NT2/D1 (cell line): ENCODE measurements around the gene ZNG1E.
"Not testable (repeated sequence)": the region's sequence is repeated elsewhere in the genome, so short reads cannot be mapped to it uniquely, and the experiment has no call there.

Experiments used
- DNase-seq: peaks from one replicate; pipeline ENCODE4 v3.0.0-alpha.2; 2011; ENCODE audit warnings: low read depth, low spot score
- H3K27me3 ChIP-seq: 2 replicates; pipeline ENCODE4 v1.6.0; 2011; ENCODE audit warnings: mild to moderate bottlenecking; ENCODE audit not compliant: insufficient read length, insufficient read depth
- H3K36me3 ChIP-seq: 2 replicates; pipeline ENCODE4 v1.6.1; 2011; ENCODE audit warnings: mild to moderate bottlenecking, low read length, mixed read lengths; ENCODE audit not compliant: insufficient read depth, insufficient read length
- H3K4me1 ChIP-seq: 2 replicates; pipeline ENCODE4 v1.5.1; 2011; ENCODE audit not compliant: insufficient read depth, insufficient read length
- H3K4me3 ChIP-seq: 2 replicates; pipeline ENCODE4 v1.5.1; 2011; ENCODE audit warnings: low read depth; ENCODE audit not compliant: insufficient read length
- H3K9ac ChIP-seq: 2 replicates; pipeline ENCODE4 v1.6.0; 2011; ENCODE audit warnings: low read depth; ENCODE audit not compliant: insufficient read length
- H3K9me3 ChIP-seq: 2 replicates; pipeline ENCODE4 v1.5.1; 2011; ENCODE audit warnings: mild to moderate bottlenecking, low read length; ENCODE audit not compliant: insufficient read depth

The ZNG1E gene

DNA sequence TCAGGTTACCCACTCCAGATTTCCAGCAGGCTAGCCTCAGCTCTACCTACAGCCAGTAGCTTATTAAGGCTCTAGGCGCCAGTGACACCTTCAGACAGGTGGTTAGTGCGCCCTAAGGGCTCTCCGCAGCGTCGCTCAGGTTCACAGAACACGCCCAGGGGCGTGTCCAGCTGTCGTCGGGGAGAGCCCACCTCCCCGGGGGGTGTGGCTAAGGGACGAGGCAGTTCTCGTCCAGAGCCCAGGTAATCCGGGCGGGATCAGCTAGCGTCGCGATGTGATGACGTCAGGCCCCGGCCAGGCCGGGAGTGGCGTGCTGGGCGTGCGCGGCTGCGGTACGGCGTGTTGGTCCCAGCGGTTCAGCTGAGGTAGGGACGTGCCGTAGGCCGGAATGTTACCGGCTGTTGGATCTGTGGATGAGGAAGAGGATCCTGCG is at the start of gene ZNG1E:
Gene ZNG1E (plus strand): TSS at position 340 of the 433 bp plus-strand sequence. CDS start 49 bp downstream, at position 389.
- Histone ChIP-seq H3K4me3 (peak within 1 kb of the TSS; percentile 26), H3K9ac (peak within 1 kb of the TSS; percentile 50)
- H3K36me3 ChIP-seq, H3K9me3 ChIP-seq, H3K4me1 ChIP-seq, H3K27me3 ChIP-seq: not testable (repeated sequence)
- DNase-seq = peak; percentile 15

DNA sequence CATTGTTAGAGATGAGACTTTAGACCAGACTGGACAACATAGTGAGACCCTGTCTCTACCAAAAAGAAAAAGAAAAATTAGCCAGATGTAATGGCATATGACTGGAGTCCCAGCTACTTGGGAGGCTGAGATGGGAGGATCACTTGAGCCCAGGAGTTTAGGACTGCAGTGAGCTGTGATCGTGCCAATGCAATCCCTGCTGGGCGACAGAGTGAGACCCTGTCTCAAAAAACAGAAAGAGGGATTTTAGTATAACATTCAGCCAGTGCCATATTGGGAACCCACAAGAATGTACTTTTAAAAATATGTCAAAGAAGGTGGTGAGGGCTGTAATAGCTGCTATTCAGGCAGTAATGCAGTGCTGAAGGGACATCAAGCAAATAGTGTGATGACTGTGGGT is 2.1 kb upstream of the ZNG1E start:
- H3K36me3 ChIP-seq = not testable (repeated sequence)

DNA sequence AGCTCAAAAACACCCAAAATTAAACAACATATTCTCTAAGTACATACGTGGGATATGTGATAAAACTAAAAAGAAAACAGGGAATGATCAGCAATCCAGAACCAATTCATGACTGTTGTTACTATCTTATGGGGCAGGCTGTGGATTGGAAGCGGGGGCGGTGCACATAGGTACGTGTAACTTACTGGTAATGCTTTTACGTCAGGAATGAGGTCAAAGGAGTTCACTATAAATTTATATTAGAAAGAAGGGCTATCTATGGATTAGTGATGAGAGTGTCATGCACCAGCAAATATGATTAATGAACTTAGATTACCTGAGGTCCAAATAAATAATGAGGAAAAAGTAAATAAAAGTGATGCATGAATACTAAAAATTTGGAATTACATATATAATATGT is 710 bp upstream of the ZNG1E start:
- H3K9ac ChIP-seq, H3K4me3 ChIP-seq, H3K36me3 ChIP-seq, H3K27me3 ChIP-seq, DNase-seq, H3K9me3 ChIP-seq, H3K4me1 ChIP-seq: not testable (repeated sequence)

More for the DNA sequence above, 2.1 kb upstream of the ZNG1E start:
- not testable (repeated sequence) for H3K4me1 ChIP-seq, H3K9me3 ChIP-seq, H3K27me3 ChIP-seq, DNase-seq, H3K4me3 ChIP-seq, H3K9ac ChIP-seq

DNA sequence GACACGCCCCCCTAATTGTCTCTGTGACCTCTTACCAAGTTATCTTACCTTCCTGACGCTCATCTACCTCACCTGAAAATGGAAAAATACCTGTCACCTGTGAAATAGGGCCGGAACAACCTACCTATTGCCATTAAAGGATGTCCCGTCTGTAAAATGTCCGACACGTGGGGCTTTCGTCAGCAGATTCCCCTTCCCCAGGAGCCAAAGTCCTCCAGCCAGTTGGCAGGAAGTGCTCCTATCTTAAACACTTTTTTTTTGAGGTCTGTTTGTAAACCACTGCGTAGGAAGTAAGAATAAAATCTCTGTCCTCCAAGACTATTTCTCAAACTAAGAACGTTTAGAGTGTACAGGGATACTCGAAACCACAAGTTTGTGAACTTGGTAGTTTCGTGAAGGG is 661 bp downstream of the ZNG1E start:
- peak overlapping the region; percentile 26 for H3K4me3 ChIP-seq
- H3K36me3 ChIP-seq, H3K9ac ChIP-seq, DNase-seq, H3K9me3 ChIP-seq, H3K4me1 ChIP-seq, H3K27me3 ChIP-seq: not testable (repeated sequence)

DNA sequence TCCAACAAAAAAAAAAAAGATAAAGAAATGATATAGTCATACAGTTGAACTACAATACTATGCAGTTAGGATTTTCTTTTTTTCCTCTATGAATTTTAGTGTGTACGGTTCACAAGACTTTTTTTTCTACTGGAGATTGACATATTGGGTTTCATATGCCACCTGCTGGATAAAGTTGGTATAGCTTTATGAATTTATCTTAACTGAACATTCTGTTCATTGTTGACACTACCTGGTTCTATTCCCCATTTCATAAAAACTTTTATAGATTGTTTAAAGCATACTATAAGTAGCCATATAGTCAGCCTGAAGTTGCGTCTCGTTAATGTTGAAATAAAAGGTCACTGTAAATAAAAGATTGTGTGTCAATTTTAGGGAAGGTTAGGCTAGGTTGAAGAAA is 2.8 kb downstream of the ZNG1E start:
- not testable (repeated sequence) for DNase-seq, H3K9ac ChIP-seq, H3K9me3 ChIP-seq, H3K4me1 ChIP-seq, H3K4me3 ChIP-seq, H3K27me3 ChIP-seq, H3K36me3 ChIP-seq

DNA sequence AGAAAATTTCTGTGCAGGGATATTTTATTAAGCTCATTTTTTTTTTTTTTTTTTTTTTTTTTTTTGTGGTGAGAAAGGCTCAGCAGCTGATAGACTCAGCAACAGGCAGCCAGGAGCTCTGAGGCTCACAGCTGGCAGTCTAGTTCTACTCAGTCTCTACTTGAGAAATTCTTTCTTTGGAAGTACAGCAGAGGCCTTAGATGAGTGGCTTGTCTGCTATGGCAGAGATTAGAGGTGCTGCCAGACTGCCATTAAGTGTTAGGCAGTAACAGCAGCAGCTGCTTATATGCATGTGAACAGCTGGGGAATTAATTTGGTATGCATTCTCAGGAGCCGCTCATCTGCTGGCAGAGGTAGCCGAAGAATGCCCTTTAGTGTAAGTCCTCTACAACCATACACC is 27.8 kb downstream of the ZNG1E start:
- not testable (repeated sequence) for H3K27me3 ChIP-seq, H3K36me3 ChIP-seq, H3K9ac ChIP-seq, DNase-seq, H3K4me3 ChIP-seq, H3K4me1 ChIP-seq, H3K9me3 ChIP-seq

DNA sequence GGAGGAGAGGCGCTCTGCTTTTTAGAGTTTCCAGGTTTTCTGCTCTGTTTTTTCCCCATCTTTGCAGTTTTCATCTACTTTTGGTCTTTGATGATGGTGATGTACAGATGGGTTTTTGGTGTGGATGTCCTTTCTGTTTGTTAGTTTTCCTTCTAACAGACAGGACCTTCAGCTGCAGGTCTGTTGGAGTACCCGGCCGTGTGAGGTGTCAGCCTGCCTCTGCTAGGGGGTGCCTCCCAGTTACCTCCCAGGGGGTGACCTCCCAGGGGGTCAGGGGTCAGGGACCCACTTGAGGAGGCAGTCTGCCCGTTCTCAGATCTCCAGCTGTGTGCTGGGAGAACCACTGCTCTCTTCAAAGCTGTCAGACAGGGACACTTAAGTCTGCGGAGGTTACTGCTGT is 38.7 kb downstream of the ZNG1E start:
- not testable (repeated sequence) for H3K36me3 ChIP-seq, H3K9ac ChIP-seq, H3K4me3 ChIP-seq, H3K27me3 ChIP-seq, H3K9me3 ChIP-seq, H3K4me1 ChIP-seq, DNase-seq

DNA sequence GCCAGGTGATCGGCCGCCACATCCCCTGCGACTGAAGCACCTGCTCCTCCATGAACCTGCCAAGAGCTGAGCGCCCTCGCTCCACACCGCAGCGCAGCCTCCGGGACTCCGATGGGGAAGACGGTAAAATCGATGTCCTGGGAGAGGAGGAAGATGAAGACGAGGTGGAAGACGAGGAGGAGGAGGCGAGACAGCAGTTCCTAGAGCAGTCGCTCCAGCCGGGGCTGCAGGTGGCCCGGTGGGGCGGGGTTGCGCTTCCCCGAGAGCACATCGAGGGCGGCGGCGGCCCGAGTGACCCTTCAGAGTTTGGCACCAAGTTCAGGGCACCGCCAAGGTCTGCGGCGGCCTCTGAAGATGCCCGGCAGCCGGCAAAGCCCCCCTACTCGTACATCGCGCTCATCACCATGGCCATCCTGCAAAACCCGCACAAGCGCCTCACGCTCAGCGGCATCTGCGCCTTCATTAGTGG is 61.4 kb downstream of the ZNG1E start, which contains the start of gene FOXD4L4:
Gene FOXD4L4 (plus strand): TSS at position 51 of the 469 bp plus-strand sequence. CDS start 0 bp downstream, at position 51.
- H3K27me3 ChIP-seq = peaks cover 18% of the 10 kb centered on the region
- not testable (repeated sequence) for H3K4me3 ChIP-seq, H3K4me1 ChIP-seq, DNase-seq, H3K9ac ChIP-seq, H3K9me3 ChIP-seq, H3K36me3 ChIP-seq

DNA sequence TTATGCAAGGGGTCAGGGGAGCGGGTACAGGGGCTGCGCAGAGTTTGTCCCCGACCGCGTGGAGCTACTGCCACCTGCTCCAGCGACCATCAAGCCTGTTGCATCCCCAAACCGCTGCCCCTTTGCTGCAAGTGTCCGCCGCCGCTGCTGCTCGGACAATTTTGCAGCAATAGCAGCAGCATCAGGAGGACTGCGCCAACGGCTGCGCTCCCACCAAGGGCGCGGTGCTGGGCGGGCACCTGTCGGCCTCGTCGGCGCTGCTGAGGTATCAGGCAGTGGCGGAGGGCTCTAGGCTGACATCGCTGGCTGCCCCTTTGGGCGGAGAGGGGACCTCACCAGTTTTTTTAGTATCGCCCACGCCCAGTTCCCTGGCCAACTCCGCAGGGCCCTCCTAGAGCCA is 62.4 kb downstream of the ZNG1E start:
- H3K4me1 ChIP-seq, H3K4me3 ChIP-seq, H3K36me3 ChIP-seq, DNase-seq, H3K9me3 ChIP-seq, H3K9ac ChIP-seq: not testable (repeated sequence)
- H3K27me3 ChIP-seq = peaks cover 18% of the 10 kb centered on the region
